Endothelial cell of umbilical vein (primary cell): ENCODE results near the gene SPRR1A. TPM values are rescaled to one million over a fixed set of nuclear protein-coding genes. Genes with fewer than 3 reads are reported as not detected.

ENCODE experiments used
- BruUV-seq: library from RNA; stranded (reverse); fragments of 400-500 nt; replicated peaks from 2 replicates; lab custom pipeline; 2021; lab: Mats Ljungman, UMichigan
- CTCF ChIA-PET: fragments of 300-600, 350-600 bp; sonication (Branson Sonifier 250); formaldehyde crosslinking; loops from one replicate; lab custom pipeline; 2021; ENCODE audit warnings: antibody characterized with exemption, inconsistent platforms; lab: Charles Lee
- POLR2A ChIA-PET: fragments of 300-600, 350-600 bp; sonication (Branson Sonifier 250); formaldehyde crosslinking; loops from one replicate; lab custom pipeline; 2021; ENCODE audit warnings: antibody characterized with exemption, inconsistent platforms; lab: Charles Lee
- DNase-seq: peaks from one replicate; pipeline ENCODE4 v3.0.0-alpha.2; 2011; ENCODE audit warnings: low read depth, low spot score
- FAIRE-seq: peaks from 2 replicates; lab custom pipeline; 2011; peaks lifted over from hg19 to GRCh38; lab: Jason Lieb, UNC
- H2AFZ ChIP-seq: 2 replicates; pipeline ENCODE4 v1.6.0; 2012; ENCODE audit warnings: low read depth, low read length, control low read depth, inconsistent platforms
- H3K27ac ChIP-seq: 2 replicates; pipeline ENCODE4 v1.5.1; 2011; ENCODE audit warnings: low read depth, mild to moderate bottlenecking, control low read depth, low read length, moderate library complexity; ENCODE audit not compliant: insufficient read depth
- H3K27me3 ChIP-seq, 2 experiments: 2 replicates each; pipeline versions ENCODE4 v1.6.0 to v1.6.1; 2011; ENCODE audit warnings: low read length in 2 of 2, mixed read lengths in 1 of 2; ENCODE audit not compliant: control insufficient read depth in 2 of 2, insufficient read depth in 2 of 2
- H3K36me3 ChIP-seq, 2 experiments: 2 replicates in 1 of 2; 3 replicates in 1 of 2; pipeline ENCODE4 v1.5.1; 2011; ENCODE audit warnings: low read length in 2 of 2, mild to moderate bottlenecking in 1 of 2, moderate library complexity in 1 of 2; ENCODE audit not compliant: control insufficient read depth in 2 of 2, insufficient read depth in 2 of 2; ENCODE audit errors: extremely low read depth in 1 of 2
- H3K4me1 ChIP-seq: 3 replicates; pipeline ENCODE4 v1.5.1; 2011; ENCODE audit warnings: mild to moderate bottlenecking, low read length; ENCODE audit not compliant: control insufficient read depth, insufficient read depth; ENCODE audit errors: extremely low read depth
- H3K4me2 ChIP-seq: 2 replicates; pipeline ENCODE4 v1.6.1; 2011; ENCODE audit warnings: low read length, control low read depth, mixed read lengths; ENCODE audit not compliant: insufficient read depth
- H3K4me3 ChIP-seq, 3 experiments: fragments of 200-600 bp in 1 of 3; sonication (generic), shearing (Covaris generic) in 1 of 3; replicated peaks in 1 of 3; 2 replicates each; pipeline ENCODE4 v1.5.1; 2011 to 2016; ENCODE audit warnings: control low read depth in 3 of 3, low read length in 3 of 3, mild to moderate bottlenecking in 2 of 3, inconsistent platforms in 1 of 3, low read depth in 1 of 3, moderate library complexity in 1 of 3; ENCODE audit not compliant: insufficient read depth in 1 of 3
- H3K79me2 ChIP-seq: 2 replicates; pipeline ENCODE4 v1.6.0; 2012; ENCODE audit warnings: low read length, inconsistent platforms; ENCODE audit not compliant: control insufficient read depth, insufficient read depth
- H3K9ac ChIP-seq: replicated peaks from 2 replicates; pipeline ENCODE3; 2011; ENCODE audit warnings: low read length, control low read depth; ENCODE audit not compliant: insufficient read depth; ENCODE audit errors: extremely low read depth
- H3K9me1 ChIP-seq: replicated peaks from 3 replicates; pipeline ENCODE4 v1.6.0; 2011; ENCODE audit warnings: mild to moderate bottlenecking, low read length; ENCODE audit not compliant: control insufficient read depth, insufficient read depth; ENCODE audit errors: extremely low read depth
- H3K9me3 ChIP-seq: replicated peaks from 2 replicates; pipeline ENCODE4 v1.5.1; 2012; ENCODE audit warnings: low read length, inconsistent platforms; ENCODE audit not compliant: control insufficient read depth, insufficient read depth
- H4K20me1 ChIP-seq: replicated peaks from 2 replicates; pipeline ENCODE3; 2011; ENCODE audit warnings: mild to moderate bottlenecking, low read length; ENCODE audit not compliant: control insufficient read depth, insufficient read depth; ENCODE audit errors: extremely low read depth
- CTCF ChIP-seq, 2 donors: IDR thresholded peaks; 1 replicate in 1 of 2; 2 replicates in 1 of 2; pipeline ENCODE4 v1.5.1; 2011; ENCODE audit warnings: low read length in 2 of 2, mild to moderate bottlenecking in 2 of 2, moderate library complexity in 2 of 2, control low read depth in 1 of 2, inconsistent platforms in 1 of 2, low read depth in 1 of 2; ENCODE audit not compliant: insufficient read depth in 1 of 2; ENCODE audit errors: extremely low read depth in 1 of 2
- MAX ChIP-seq: IDR thresholded peaks from 2 replicates; pipeline ENCODE4 v1.6.1; 2011; ENCODE audit not compliant: insufficient read depth, insufficient read length
- MYC ChIP-seq: IDR thresholded peaks from one replicate; pipeline ENCODE4 v1.6.1; 2011; ENCODE audit warnings: mild to moderate bottlenecking, low read depth, low read length
- POLR2AphosphoS5 ChIP-seq: IDR thresholded peaks from 2 replicates; pipeline ENCODE4 v1.6.1; 2012; ENCODE audit warnings: low read depth, mild to moderate bottlenecking, control low read depth, low read length, moderate library complexity; ENCODE audit not compliant: insufficient read depth
- dilution Hi-C: fragments of 300-500 bp; cut with MboI; formaldehyde crosslinking; loops from one replicate; pipeline ENCODE4 v1.15.0; 2019; ENCODE audit warnings: low sequenced_read_pairs; ENCODE audit not compliant: extremely low pct_ligation_motif_present
- intact Hi-C: fragments of 100-400 bp; cut with micrococcal nuclease; formaldehyde crosslinking; loops from one replicate; pipeline ENCODE4 v1.10.0; 2022
- polyA plus RNA-seq, 4 experiments: library from polyadenylated mRNA; depleted of rRNA in 3 of 4; stranded (reverse) in 3 of 4; unstranded in 1 of 4; fragments of >200 nt; gene quantifications; 2 replicates each; pipeline versions ENCODE4 v1.2.1 to v1.2.3, GENCODE V29; 2011 to 2012; ENCODE audit warnings: missing spikeins in 1 of 4
- total RNA-seq: library from RNA; stranded (reverse); gene quantifications from 2 replicates; pipeline ENCODE4 v1.2.3, GENCODE V29; 2021

Gene SPRR1A
- total and polyA plus RNA-seq, 2 donors (not counting 3 experiments of a cell fraction or from before 2014, with no cell fraction given), result not detected

- no peaks in the 10 kb centered on the region for H3K27me3 ChIP-seq
- BruUV-seq, result no TSS peak
- H3K9me3 ChIP-seq, result no peaks in the 10 kb centered on the region
- dilution Hi-C loops, result no loop called here
- H3K9ac ChIP-seq, result no peak overlapping the region
- ChIA-PET POLR2A (no interaction called here), CTCF (no interaction called here)
- intact Hi-C loops, result no loop called here
- FAIRE-seq (no peak), DNase-seq (no peak)
- H3K4me3 ChIP-seq, result no peak overlapping the region
- no peak overlapping the region for H3K27ac ChIP-seq
- no peaks in the 10 kb centered on the region for H3K4me1 ChIP-seq
- H3K36me3 ChIP-seq, result no peaks in the 10 kb centered on the region
- H3K9me1 ChIP-seq, result no peaks in the 10 kb centered on the region
- no peaks in the 10 kb centered on the region for H4K20me1 ChIP-seq
- TF ChIP-seq POLR2AphosphoS5 (no peak), MAX (no peak), MYC (no peak), CTCF (IDR thresholded peaks at IDR 0.05; ENCODE audit: extremely low read depth in 1 of 2, insufficient read depth in 1 of 2, low read depth in 1 of 2, low read length in 2 of 2) (no peak)
- no peak overlapping the region for H3K4me2 ChIP-seq
- H2AFZ ChIP-seq, result no peak overlapping the region
- H3K79me2 ChIP-seq, result no peaks in the 10 kb centered on the region
These were observed 24.0 kb upstream of the SPRR1A start for GRCh38 chr1:152959801-152960451.
